ACHN (cell line): ENCODE results near the gene FREM2.

ENCODE experiments used
- DNase-seq: peaks from one replicate; pipeline ENCODE4 v3.0.0-alpha.2; 2015
- in situ Hi-C: cut with HindIII; loops from 2 replicates; pipeline ENCODE4 v1.10.0; 2017; ENCODE audit warnings: low sequenced_read_pairs, low pct_ligation_motif_present, low pct_unique_long_range_greater_than_20kb

Gene FREM2, protein sequence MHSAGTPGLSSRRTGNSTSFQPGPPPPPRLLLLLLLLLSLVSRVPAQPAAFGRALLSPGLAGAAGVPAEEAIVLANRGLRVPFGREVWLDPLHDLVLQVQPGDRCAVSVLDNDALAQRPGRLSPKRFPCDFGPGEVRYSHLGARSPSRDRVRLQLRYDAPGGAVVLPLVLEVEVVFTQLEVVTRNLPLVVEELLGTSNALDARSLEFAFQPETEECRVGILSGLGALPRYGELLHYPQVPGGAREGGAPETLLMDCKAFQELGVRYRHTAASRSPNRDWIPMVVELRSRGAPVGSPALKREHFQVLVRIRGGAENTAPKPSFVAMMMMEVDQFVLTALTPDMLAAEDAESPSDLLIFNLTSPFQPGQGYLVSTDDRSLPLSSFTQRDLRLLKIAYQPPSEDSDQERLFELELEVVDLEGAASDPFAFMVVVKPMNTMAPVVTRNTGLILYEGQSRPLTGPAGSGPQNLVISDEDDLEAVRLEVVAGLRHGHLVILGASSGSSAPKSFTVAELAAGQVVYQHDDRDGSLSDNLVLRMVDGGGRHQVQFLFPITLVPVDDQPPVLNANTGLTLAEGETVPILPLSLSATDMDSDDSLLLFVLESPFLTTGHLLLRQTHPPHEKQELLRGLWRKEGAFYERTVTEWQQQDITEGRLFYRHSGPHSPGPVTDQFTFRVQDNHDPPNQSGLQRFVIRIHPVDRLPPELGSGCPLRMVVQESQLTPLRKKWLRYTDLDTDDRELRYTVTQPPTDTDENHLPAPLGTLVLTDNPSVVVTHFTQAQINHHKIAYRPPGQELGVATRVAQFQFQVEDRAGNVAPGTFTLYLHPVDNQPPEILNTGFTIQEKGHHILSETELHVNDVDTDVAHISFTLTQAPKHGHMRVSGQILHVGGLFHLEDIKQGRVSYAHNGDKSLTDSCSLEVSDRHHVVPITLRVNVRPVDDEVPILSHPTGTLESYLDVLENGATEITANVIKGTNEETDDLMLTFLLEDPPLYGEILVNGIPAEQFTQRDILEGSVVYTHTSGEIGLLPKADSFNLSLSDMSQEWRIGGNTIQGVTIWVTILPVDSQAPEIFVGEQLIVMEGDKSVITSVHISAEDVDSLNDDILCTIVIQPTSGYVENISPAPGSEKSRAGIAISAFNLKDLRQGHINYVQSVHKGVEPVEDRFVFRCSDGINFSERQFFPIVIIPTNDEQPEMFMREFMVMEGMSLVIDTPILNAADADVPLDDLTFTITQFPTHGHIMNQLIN (N-terminal part only)

DNA sequence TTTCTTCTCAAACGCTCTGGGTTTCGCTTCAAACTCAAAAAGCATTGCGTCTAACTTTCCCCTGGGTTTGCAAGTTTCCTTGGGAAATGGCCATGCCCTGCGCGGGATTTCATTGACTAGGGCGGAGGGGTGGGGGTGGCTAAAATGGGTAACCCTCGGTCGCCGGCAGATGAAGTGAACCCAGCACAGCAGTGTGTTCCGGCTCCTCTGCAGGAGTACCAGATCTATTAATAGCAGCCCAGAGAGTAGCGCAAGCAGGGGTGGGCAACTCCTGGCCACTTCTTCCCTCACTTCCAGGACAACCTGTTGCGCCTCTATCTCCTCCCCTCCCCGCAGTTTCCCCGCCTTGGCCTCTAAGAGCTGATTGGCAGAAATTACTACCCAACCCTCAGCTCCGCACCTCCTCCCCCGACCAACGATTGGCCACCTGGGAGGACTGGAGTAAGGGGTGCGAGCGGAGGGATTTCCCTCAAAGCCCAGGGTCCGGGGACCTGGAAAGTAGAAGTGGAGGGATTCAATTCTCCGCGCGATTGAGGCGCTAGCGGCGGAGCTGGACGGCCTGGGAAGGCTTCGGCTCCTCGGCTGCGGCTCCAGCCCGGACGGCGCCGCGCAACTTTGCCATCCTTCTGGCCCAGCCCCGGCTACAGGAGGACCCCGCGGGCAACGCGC lies at the start of gene FREM2:
TSS of gene FREM2 (plus strand) at position 501 of the 669 bp plus-strand sequence. CDS start 268 bp downstream, outside the sequence.
- in situ Hi-C loops, result no loop called here
- peak; percentile 87 for DNase-seq

DNA sequence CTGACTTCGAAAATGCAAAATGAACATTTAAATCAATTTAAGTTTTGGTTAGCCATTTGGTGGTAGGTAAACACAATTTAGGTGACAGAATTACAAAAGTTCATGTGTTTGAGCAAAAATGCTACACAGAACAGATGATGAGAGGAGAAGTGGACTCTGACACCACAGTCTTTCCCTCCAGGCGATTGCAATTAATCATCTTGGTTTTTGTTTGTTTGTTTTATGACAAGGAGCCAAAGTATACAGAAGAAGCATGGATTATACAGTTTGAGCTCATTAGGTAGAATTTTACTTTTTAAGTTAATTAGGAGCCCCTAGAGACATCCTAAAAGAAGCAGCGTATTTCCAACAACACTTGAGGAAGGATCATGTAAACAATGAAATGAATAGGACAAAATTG lies 49.3 kb upstream of the FREM2 start:
- in situ Hi-C loops, result no loop called here
- no peak for DNase-seq

DNA sequence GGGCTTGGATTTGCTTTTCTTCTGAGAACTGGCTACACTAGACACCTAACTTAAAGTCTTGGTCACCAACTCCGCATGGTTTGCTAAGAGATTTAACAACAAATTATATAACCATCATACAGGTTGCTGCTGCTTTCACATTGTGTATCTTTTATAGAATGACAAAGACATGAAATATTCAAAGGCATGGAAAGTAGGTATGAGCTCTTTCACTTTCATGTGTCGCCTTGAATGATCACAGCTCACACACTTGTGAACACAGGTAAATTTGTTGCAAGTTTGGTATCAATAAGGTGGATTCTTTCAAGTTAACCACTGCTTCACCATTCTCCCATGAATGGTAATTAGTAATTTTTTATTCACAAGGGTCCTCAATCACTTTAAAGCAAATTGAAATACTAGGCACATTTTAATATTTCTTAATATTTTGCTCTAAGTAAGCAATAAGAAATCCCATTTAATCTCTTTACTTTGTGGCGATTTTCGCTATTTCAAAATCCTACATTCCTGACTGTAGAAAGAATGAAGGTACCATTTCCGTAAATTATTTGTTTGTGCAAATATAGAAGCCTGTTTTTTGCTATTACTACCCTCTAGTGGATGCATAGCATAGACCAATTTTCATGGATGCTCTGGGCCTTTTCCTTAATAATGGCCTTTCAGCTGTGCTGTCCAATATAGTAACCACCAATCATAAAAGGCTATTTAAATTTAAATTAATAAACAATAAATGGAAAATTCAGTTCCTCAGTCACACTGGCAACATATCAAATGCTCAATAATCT lies 45.5 kb upstream of the FREM2 start:
- peak; percentile 1 for DNase-seq
- in situ Hi-C loops, result no loop called here

DNA sequence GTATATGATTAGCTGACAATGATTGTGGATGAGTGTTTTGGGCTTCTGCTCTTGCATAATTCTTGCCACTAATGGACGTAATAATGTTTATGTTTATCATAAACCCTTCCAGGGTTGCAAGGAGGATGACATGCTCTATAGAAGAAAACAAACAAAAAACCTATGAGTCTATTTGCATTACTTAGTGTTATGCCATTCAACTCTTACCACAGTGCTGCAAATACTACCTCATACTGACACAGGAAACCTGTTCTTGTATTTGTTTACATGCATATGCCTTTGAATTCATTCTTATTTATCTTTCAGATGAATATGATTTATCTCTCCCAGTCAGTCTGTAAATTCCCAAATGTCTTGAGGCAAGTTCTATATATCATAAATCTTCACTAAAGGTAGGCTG lies 39.6 kb upstream of the FREM2 start:
- in situ Hi-C loops, result no loop called here
- no peak for DNase-seq

DNA sequence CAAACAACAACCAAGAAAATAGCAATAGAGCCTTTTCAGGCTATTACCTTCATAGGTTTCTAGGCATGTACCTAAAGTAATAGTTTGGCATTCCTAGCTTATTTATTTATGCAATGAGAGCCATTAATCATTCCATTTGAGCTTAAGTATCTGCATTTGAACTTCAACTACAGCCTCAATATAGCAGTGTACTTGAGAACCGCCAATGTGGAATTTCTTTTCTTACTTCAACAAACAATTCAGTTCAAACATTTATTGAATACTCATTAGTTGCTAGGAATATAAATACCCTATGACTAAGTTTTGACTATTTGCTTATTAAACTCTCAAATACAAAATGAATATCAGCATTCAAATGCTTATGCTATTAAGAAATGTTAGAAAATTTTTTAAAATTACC lies 38.0 kb upstream of the FREM2 start:
- no peak for DNase-seq
- in situ Hi-C loops, result no loop called here

DNA sequence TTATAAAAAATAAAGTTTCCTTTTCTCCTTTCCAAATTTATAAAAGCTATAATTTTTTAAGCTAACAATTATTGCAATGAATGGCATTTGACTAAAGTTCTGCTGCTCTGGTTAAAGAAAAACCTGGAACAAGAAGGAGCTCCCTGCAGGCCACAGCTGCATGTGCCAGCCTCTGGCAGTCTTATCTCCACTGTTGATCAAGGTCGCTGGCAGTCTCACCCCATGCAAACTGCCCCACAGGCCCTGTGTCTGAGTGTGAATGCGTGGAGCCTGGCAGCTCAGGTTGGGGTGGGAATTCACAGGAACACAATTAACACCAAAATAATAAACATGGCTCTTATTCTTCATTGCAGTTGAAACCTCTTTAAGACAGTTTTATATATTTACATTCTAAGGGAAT lies 30.2 kb upstream of the FREM2 start:
- DNase-seq, result no peak
- in situ Hi-C loops, result no loop called here

DNA sequence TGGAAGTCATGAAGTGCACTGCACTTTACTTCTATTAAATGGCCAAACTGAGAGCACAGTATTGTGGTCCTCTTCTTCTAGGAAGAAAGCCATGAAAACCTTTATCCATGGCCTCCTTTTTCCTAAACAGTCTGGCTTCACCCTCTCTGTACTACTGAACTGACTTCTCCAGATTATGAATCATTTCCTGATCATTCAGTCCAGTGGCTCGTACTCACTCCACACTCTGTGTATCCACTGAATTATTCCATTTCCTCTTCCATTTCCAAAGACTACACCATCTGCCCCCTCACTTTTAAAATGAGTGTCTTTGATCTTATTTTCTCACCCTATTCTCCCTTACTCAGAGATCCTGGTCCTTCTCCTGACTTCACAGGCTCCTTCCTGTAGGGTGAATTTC lies 29.7 kb upstream of the FREM2 start:
- peak; percentile 9 for DNase-seq
- in situ Hi-C loops, result no loop called here

DNA sequence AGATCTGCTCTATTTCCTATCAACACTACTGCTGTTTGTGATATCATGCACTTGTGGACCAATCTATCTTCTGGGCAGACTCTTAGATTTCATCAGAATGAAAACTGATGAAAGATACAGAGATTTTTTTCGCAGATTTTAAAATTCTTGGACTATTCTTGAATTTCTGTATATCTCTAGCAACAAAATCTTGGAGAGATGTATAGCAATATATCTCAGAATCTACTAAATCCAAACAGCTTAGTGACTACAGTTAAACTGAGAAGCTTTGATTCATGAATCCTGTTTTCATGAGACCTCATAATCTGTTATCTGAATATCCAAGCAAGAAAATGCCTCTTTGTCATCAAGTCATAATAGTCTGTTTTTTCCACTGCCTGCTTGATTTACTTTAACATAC lies 28.0 kb upstream of the FREM2 start:
- in situ Hi-C loops, result no loop called here

DNA sequence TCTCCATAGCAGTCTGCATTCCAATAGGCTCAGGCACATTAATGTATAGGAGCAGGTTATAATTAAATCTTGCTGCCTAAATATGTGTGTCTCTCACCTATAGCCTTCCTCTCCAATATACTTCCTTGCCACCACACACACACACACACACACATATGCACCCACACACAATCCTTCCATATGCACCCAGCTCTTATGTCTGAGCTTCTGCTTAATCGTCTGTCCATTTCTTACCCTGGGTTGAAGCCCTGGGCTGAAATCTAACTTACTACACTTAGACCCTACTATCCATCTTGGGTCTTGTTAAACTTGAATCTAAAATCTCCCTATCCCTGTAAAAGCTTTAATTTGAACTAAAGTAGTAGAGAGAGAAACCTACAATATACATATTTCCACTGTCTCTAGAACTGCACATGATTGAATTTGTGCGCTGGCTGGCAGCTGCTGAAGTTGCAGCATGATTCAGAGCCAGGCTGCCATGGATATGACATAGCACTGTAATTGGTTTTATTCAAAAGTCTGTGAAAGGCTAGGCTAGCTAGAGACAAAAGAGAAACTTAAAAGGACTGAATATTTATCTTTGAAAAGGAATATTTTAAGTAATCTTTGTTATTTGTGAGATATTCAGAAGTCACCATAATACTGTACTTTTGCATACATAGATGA lies 25.7 kb upstream of the FREM2 start:
- in situ Hi-C loops, result no loop called here
- no peak for DNase-seq

More for the DNA sequence above, 28.0 kb upstream of the FREM2 start:
- DNase-seq, result no peak

DNA sequence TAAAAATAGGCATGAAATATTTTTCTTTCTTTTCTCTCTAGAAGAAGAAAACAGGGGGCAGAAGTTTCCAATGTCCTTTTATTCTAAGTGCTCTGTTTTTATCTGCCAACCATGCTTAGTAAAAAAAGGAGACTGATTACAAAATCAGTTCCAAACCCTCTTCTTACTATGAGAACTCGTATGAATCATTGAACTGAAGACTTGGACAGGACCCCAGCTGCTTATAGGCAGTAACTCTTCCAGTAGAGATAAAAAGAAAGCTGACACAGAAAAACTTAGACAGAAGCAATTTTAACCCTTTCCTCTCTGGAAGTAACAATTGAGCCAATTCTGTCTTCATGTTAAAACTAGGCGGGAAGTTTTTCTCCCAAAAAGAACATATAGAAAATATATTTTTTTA lies 24.5 kb upstream of the FREM2 start:
- peak; percentile 8 for DNase-seq
- in situ Hi-C loops, result no loop called here

DNA sequence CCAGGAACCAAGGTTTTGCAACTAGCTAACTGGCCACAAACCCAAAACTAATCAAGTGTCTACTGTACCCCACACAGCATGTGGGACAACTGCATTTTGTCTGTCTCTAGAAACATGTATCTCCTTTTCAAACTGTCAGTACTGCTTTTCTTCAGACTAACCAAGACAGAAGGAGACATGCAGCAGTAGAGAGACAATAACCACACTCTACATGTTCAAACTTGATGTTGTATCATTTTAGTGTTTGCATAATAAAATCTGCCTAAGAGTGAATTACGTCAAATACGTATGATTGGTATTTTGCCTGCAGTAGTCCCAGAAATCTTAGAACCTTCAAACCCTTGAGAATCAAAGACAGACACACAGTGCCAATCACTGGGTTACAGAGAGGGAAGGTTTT lies 22.0 kb upstream of the FREM2 start:
- in situ Hi-C loops, result no loop called here
- no peak for DNase-seq

DNA sequence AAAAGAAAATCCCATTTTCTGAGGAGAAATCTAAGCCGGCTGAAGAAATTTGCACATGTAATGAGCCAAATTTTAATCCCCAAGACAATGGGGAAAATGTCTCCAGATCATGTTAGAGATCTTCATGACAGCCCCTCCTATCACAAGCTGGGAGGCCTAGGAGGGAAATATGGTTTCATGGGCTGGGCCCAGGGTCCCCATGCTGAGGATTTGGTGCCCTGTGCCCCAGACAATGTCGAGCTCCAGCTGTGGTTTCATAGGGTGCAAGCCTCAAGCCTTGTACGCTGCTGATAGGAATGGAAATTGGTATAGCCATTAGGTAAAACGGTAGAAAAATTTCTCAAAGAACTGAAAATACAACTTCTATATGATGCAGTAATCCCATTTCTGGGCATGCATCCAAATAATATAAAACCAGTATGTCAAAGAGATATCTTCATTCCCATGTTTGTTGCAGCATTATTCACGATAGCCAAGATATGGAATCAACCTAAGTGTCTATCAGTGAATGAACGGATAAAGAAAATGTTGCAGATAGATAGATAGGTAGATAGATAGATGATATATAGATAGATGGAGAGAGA lies 19.3 kb upstream of the FREM2 start:
- no peak for DNase-seq

DNA sequence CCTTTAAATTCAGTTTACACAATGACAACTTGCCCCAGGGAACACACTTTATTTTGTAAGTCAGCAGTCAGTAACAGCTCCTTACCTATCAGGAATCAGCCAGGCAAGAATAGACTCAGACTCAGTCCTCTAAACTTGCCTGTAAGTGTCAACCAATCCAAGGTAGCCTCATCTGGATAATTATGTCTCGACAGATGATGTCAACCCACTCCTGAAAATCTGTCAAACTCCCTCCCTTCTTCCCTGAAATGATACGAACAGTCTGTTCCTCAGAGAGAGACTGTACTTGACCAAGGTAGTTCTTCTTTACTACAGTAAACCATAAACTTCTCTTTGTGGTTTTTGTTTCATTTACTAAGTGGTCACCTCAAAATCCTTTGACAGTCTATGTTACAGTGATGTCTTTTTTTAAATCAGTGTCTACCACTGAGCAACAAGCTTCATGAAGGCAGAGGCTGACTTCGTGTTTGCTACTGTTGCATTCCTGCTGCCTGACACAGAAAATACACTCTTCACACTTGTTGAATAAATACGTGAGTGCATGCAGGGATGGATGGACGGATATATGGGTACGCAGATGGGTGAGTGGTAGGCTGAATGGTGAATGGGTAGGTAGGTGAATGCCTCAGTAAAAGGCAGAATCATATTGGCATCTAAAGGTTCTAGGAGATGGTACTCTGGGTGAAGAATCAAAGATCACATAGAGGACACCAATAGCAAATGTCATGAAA lies 17.5 kb upstream of the FREM2 start:
- no peak for DNase-seq
- in situ Hi-C loops, result no loop called here

More for the DNA sequence above, 19.3 kb upstream of the FREM2 start:
- in situ Hi-C loops, result no loop called here

DNA sequence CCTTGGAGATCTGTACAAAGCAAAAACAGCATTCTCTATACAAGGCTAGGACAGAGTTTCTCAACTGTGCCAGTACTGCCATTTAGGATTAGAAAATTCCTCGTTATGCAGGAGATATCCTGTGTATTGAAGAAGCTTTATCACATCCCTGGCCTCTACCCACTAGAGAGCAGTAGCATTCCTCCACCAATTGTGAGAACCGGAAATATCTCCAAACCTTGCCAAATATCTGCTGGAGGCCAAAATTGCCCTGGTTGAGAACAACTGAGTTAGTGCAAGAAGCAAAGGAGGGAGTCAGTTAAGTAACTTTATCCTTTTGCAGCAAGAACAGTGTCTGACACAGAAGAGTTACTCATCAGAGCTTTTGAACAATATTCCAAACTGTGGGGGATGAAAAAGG lies 16.2 kb upstream of the FREM2 start:
- in situ Hi-C loops, result no loop called here
- DNase-seq, result no peak

DNA sequence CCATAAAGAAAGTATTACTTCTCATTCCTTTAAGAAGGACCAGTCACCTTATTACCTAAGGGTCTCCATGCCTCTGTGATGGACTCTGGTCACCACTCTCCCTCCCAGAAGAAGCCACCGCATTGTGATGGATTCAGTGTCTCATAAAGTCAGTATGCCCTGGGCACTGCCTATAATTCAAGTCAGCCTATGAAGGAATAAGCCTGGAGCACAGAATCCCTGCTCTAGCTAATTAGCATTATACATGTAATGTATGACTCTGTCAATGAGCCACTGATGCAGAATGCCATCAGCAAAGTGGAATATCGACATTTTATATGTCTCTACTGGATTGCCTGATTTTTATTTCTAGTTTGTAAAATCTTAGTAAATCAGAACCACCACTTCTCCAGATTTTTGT lies 14.9 kb upstream of the FREM2 start:
- in situ Hi-C loops, result no loop called here

DNA sequence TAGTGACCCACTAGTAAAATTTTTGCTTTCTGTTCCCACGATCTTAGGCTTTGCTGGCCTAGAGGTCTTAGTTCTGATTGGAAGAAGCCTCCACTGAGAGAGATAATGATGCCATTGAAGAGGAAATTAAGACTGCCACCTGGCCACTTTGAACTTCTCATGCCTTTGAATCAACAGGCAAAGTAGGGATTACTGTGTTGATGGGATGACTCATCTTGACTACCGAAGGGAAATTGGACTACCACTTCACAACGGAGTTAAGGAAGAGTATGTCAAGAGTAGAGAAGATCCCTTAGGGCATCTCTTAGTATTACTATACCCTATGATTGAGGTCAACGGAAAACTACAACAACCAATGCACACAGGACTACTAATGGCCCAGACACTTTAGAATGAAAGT lies 12.7 kb upstream of the FREM2 start:
- no peak for DNase-seq
- in situ Hi-C loops, result no loop called here

More for the DNA sequence above, 14.9 kb upstream of the FREM2 start:
- no peak for DNase-seq
